SK-N-SH (cell line): ENCODE results near the gene PCSK6. TPM values are rescaled to one million over a fixed set of nuclear protein-coding genes. Genes with fewer than 3 reads are reported as not detected.

Experiments used
- CTCF ChIA-PET: fragments of 300-600, 350-600 bp; formaldehyde crosslinking; extraction: SDS; loops from one replicate; lab custom pipeline; 2021; lab: Yijun Ruan, JAX
- POLR2A ChIA-PET: fragments of 350-600 bp; sonication (Branson Sonifier 250); formaldehyde crosslinking; extraction: SDS; loops from one replicate; lab custom pipeline; 2020; ENCODE audit warnings: antibody characterized with exemption, inconsistent platforms; lab: Yijun Ruan, JAX
- DNase-seq: peaks from one replicate; pipeline ENCODE4 v3.0.0; 2012
- H2AFZ ChIP-seq: fragments of 200-600 bp; sonication (generic); 2 replicates; pipeline ENCODE4 v1.8.1; 2016; ENCODE audit warnings: antibody characterized with exemption, mild to moderate bottlenecking, low read depth
- H3F3A ChIP-seq: fragments of 200-600 bp; sonication (generic); replicated peaks from 2 replicates; pipeline ENCODE3; 2016; ENCODE audit warnings: antibody characterized with exemption, mild to moderate bottlenecking; ENCODE audit not compliant: insufficient read depth
- H3K27ac ChIP-seq, 2 experiments: fragments of 200-500 bp in 1 of 2; fragments of 200-600 bp in 1 of 2; sonication (Bioruptor generic) in 1 of 2; sonication (generic), shearing (Covaris generic) in 1 of 2; 2 replicates each; pipeline versions ENCODE4 v1.5.1 to v1.6.1; 2014 to 2016; ENCODE audit warnings: low read depth in 2 of 2, inconsistent platforms in 1 of 2, low read length in 1 of 2, mild to moderate bottlenecking in 1 of 2, mixed read lengths in 1 of 2
- H3K27me3 ChIP-seq: fragments of 200-600 bp; sonication (generic), shearing (Covaris generic); 2 replicates; pipeline ENCODE4 v1.6.1; 2016; ENCODE audit warnings: mixed run types; ENCODE audit not compliant: insufficient read depth
- H3K36me3 ChIP-seq, 2 experiments: fragments of 200-500 bp in 1 of 2; fragments of 200-600 bp in 1 of 2; sonication (Bioruptor generic) in 1 of 2; sonication (generic) in 1 of 2; replicated peaks in 1 of 2; 2 replicates each; pipeline versions ENCODE3 to v1.5.1; 2014 to 2016; ENCODE audit warnings: low read length in 1 of 2, mild to moderate bottlenecking in 1 of 2; ENCODE audit not compliant: insufficient read depth in 2 of 2, control insufficient read depth in 1 of 2
- H3K4me1 ChIP-seq, 2 experiments: fragments of 200-500 bp in 1 of 2; fragments of 200-600 bp in 1 of 2; sonication (Bioruptor generic) in 1 of 2; sonication (generic), shearing (Covaris generic) in 1 of 2; 2 replicates each; pipeline versions ENCODE4 v1.5.1 to v1.6.1; 2014 to 2016; ENCODE audit warnings: low read depth in 1 of 2, low read length in 1 of 2, mixed run types in 1 of 2; ENCODE audit not compliant: insufficient read depth in 2 of 2, control insufficient read depth in 1 of 2
- H3K4me2 ChIP-seq: fragments of 200-600 bp; sonication (generic), shearing (Covaris generic); 2 replicates; pipeline ENCODE4 v1.6.1; 2017; ENCODE audit warnings: mixed run types
- H3K4me3 ChIP-seq, 2 experiments: fragments of 200-500 bp in 1 of 2; fragments of 200-600 bp in 1 of 2; sonication (Bioruptor generic) in 1 of 2; sonication (generic), shearing (Covaris generic) in 1 of 2; 2 replicates each; pipeline versions ENCODE4 v1.5.1 to v1.8.1; 2014 to 2016; ENCODE audit warnings: low read depth in 2 of 2, inconsistent platforms in 1 of 2, low read length in 1 of 2, mild to moderate bottlenecking in 1 of 2, mixed read lengths in 1 of 2, moderate library complexity in 1 of 2
- H3K79me2 ChIP-seq: fragments of 200-600 bp; sonication (generic); 2 replicates; pipeline ENCODE4 v1.8.1; 2017; ENCODE audit warnings: mild to moderate bottlenecking; ENCODE audit not compliant: insufficient read depth
- H3K9ac ChIP-seq: fragments of 200-600 bp; sonication (generic); 2 replicates; pipeline ENCODE4 v1.6.1; 2017; ENCODE audit warnings: mixed run types
- H3K9me2 ChIP-seq: fragments of 200-600 bp; sonication (generic); 2 replicates; pipeline ENCODE4 v1.6.1; 2017; ENCODE audit warnings: mixed run types
- H3K9me3 ChIP-seq: fragments of 200-600 bp; sonication (generic); 2 replicates; pipeline ENCODE4 v1.6.1; 2017; ENCODE audit warnings: mixed run types, mild to moderate bottlenecking, moderate library complexity
- H4K20me1 ChIP-seq: fragments of 200-600 bp; sonication (generic); 2 replicates; pipeline ENCODE4 v1.6.1; 2017; ENCODE audit warnings: mild to moderate bottlenecking, mixed run types; ENCODE audit not compliant: insufficient read depth
- CTCF ChIP-seq: fragments of 200-600 bp; sonication (generic); IDR thresholded peaks from 2 replicates; pipeline ENCODE4 v1.6.1; 2017; ENCODE audit warnings: antibody characterized with exemption, mild to moderate bottlenecking, moderate library complexity
- ELF1 ChIP-seq: IDR thresholded peaks from 2 replicates; pipeline ENCODE4 v1.4.0; 2012
- EP300 ChIP-seq, 2 experiments: IDR thresholded peaks; 2 replicates each; pipeline versions ENCODE4 v1.4.0 to v1.6.1; 2012; ENCODE audit warnings: borderline replicate concordance in 1 of 2, low read depth in 1 of 2, low read length in 1 of 2
- FOSL2 ChIP-seq: IDR thresholded peaks from 2 replicates; pipeline ENCODE4 v1.4.0; 2012; ENCODE audit warnings: low read depth, mild to moderate bottlenecking, moderate library complexity, borderline replicate concordance
- GABPA ChIP-seq: IDR thresholded peaks from 2 replicates; pipeline ENCODE4 v1.4.0; 2012; ENCODE audit warnings: low read depth, mild to moderate bottlenecking
- GATA2 ChIP-seq: sonication (generic); formaldehyde crosslinking; IDR thresholded peaks from 2 replicates; pipeline ENCODE4 v1.5.0; 2020; ENCODE audit warnings: mild to moderate bottlenecking, missing genetic modification reagents
- JUND ChIP-seq: IDR thresholded peaks from 2 replicates; pipeline ENCODE4 v1.4.0; 2012
- MXI1 ChIP-seq: IDR thresholded peaks from 2 replicates; pipeline ENCODE4 v1.6.1; 2012; ENCODE audit warnings: mild to moderate bottlenecking, low read depth, low read length, improper control_type of control experiment
- NRF1 ChIP-seq: IDR thresholded peaks from 2 replicates; pipeline ENCODE4 v1.6.1; 2012; ENCODE audit warnings: low read depth, mild to moderate bottlenecking, low read length
- PBX3 ChIP-seq: IDR thresholded peaks from 2 replicates; pipeline ENCODE4; 2012
- RCOR1 ChIP-seq: fragments of 150-350 bp; IDR thresholded peaks from 2 replicates; pipeline ENCODE4 v1.6.1; 2017; ENCODE audit warnings: antibody characterized with exemption, low read length
- RXRA ChIP-seq: IDR thresholded peaks from 2 replicates; pipeline ENCODE4 v1.4.0; 2012; ENCODE audit warnings: low read depth, mild to moderate bottlenecking, borderline replicate concordance
- SMC3 ChIP-seq: IDR thresholded peaks from 2 replicates; pipeline ENCODE4 v1.6.1; 2012; ENCODE audit warnings: low read depth, low read length, improper control_type of control experiment
- USF1 ChIP-seq: IDR thresholded peaks from 2 replicates; pipeline ENCODE4 v1.4.0; 2012; ENCODE audit warnings: low read depth, borderline replicate concordance
- WGBS: methylation state at CpG from one replicate; pipeline ENCODE4 v1.1.6; 2017; ENCODE audit warnings: low lambda C conversion rate; 5-methylcytosine and 5-hydroxymethylcytosine counted together
- polyA plus RNA-seq, 3 experiments: library from polyadenylated mRNA; depleted of rRNA; stranded (reverse); fragments of >200 nt; gene quantifications; 2 replicates each; pipeline ENCODE4 v1.2.3, GENCODE V29; 2012

PCSK6 gene
- polyA plus RNA-seq, 1 of the 3 experiments (the other 2 are of a cell fraction), result 0.03 TPM

- no peaks in the 10 kb centered on the region for H3K9me2 ChIP-seq
- H3K4me3 ChIP-seq, result no peak overlapping the region
- H3F3A ChIP-seq, result no peaks in the 10 kb centered on the region
- DNase-seq, result no peak
- ChIA-PET POLR2A (no interaction called here), CTCF (interaction anchor here (1.3 kb wide), 1 partner anchor 123 kb away, joined by 3 read pairs; no protein-coding TSS in a partner anchor)
- H3K36me3 ChIP-seq, result no peaks in the 10 kb centered on the region
- no peak overlapping the region for H3K4me2 ChIP-seq
- no peaks in the 10 kb centered on the region for H4K20me1 ChIP-seq
- TF ChIP-seq GABPA (no peak), CTCF (no peak), SMC3 (no peak), NRF1 (no peak), FOSL2 (no peak), JUND (no peak), EP300 (IDR thresholded peaks at IDR 0.05; ENCODE audit: borderline replicate concordance in 1 of 2, low read depth in 1 of 2, low read length in 1 of 2) (no peak), RCOR1 (no peak)
- 69% methylated on average over 8 of the region's 8 CpGs for WGBS
- no peak overlapping the region; a peak in 1 of 4 replicates for H3K27ac ChIP-seq
- H3K79me2 ChIP-seq, result no peaks in the 10 kb centered on the region
- H3K4me1 ChIP-seq, result peaks cover 0 to 57% of the 10 kb centered on the region in 2 experiments; a peak in 2 of 4 replicates
- no peaks in the 10 kb centered on the region for H3K9me3 ChIP-seq
- no peak overlapping the region for H2AFZ ChIP-seq
- H3K9ac ChIP-seq, result no peak overlapping the region
- H3K27me3 ChIP-seq, result no peaks in the 10 kb centered on the region
Observed at GRCh38 chr15:101454365-101454764, 35.1 kb downstream of the PCSK6 start.

GRCh38 chr15:101453123-101454120, 36.1 kb downstream of the PCSK6 start:
- ChIA-PET POLR2A (no interaction called here), CTCF (no interaction called here)
- Histone ChIP-seq H3K4me1 (peaks cover 0 to 60% of the 10 kb centered on the region in 2 experiments; a peak in 2 of 4 replicates), H3K27ac (peak overlapping the region in 1 of 2 experiments; percentile 81; a peak in 2 of 4 replicates), H2AFZ (no peak overlapping the region), H4K20me1 (no peaks in the 10 kb centered on the region), H3K36me3 (no peaks in the 10 kb centered on the region), H3K4me2 (no peak overlapping the region), H3F3A (no peaks in the 10 kb centered on the region), H3K79me2 (no peaks in the 10 kb centered on the region), H3K9me2 (no peaks in the 10 kb centered on the region), H3K4me3 (no peak overlapping the region), H3K27me3 (no peaks in the 10 kb centered on the region), H3K9me3 (no peaks in the 10 kb centered on the region), H3K9ac (no peak overlapping the region)
- 67% methylated on average over 19 of the region's 20 CpGs for WGBS
- TF ChIP-seq PBX3 (no peak), USF1 (no peak), RXRA (no peak), ELF1 (no peak), MXI1 (no peak), RCOR1 (no peak), CTCF (no peak), GATA2 (no peak)
- DNase-seq, result no peak
